Left hindlimb (tissue), 1 donor: ENCODE results near the gene PRR12.

Experiments used
- DNase-seq: peaks from one replicate; pipeline ENCODE4 v3.0.0-alpha.2; 2018

Gene PRR12

GRCh38 chr19:49590971-49591730 is at the start of gene PRR12:
Gene PRR12, plus strand, starts transcription at chr19:49591182. Its CDS starts 473 bp downstream, at chr19:49591655.
- DNase-seq = peak; percentile 92

GRCh38 chr19:49541914-49542313 is 49.1 kb upstream of the PRR12 start:
- no peak for DNase-seq

GRCh38 chr19:49542446-49542845 is 48.5 kb upstream of the PRR12 start:
- no peak for DNase-seq

GRCh38 chr19:49543032-49543431 is 48.0 kb upstream of the PRR12 start:
- DNase-seq = no peak

- no peak for DNase-seq
Measured at GRCh38 chr19:49544154-49544553, 46.8 kb upstream of the PRR12 start.

GRCh38 chr19:49546825-49547565 is 44.0 kb upstream of the PRR12 start:
- peak; percentile 82 for DNase-seq

- no peak for DNase-seq
Measured at GRCh38 chr19:49549045-49549444, 41.9 kb upstream of the PRR12 start.

GRCh38 chr19:49551531-49551930 is 39.5 kb upstream of the PRR12 start:
- DNase-seq = no peak

- no peak for DNase-seq
Measured at GRCh38 chr19:49552749-49553148, 38.2 kb upstream of the PRR12 start.

GRCh38 chr19:49553451-49554271 is 37.3 kb upstream of the PRR12 start:
- DNase-seq = no peak

GRCh38 chr19:49554701-49555181 is 36.2 kb upstream of the PRR12 start:
- DNase-seq = no peak

GRCh38 chr19:49555600-49556411 is 35.2 kb upstream of the PRR12 start:
- peak; percentile 86 for DNase-seq

- DNase-seq = no peak
Measured at GRCh38 chr19:49556412-49557398, 34.3 kb upstream of the PRR12 start.

GRCh38 chr19:49557641-49558325 is 33.2 kb upstream of the PRR12 start:
- DNase-seq = no peak

- no peak for DNase-seq
Measured at GRCh38 chr19:49558591-49558990, 32.4 kb upstream of the PRR12 start.

GRCh38 chr19:49559443-49559842 is 31.5 kb upstream of the PRR12 start:
- DNase-seq = no peak

- no peak for DNase-seq
Measured at GRCh38 chr19:49559928-49560327, 31.1 kb upstream of the PRR12 start.

- DNase-seq = no peak
Measured at GRCh38 chr19:49560358-49560900, 30.6 kb upstream of the PRR12 start.

- DNase-seq = no peak
Measured at GRCh38 chr19:49564616-49565045, 26.4 kb upstream of the PRR12 start.

GRCh38 chr19:49565261-49565660 is 25.7 kb upstream of the PRR12 start:
- no peak for DNase-seq
